ENCODE data around the gene TNFRSF6B.
"Not testable (repeated sequence)": the region's sequence is repeated elsewhere in the genome, so short reads cannot be mapped to it uniquely, and the experiment has no call there.

The TNFRSF6B gene

DNA sequence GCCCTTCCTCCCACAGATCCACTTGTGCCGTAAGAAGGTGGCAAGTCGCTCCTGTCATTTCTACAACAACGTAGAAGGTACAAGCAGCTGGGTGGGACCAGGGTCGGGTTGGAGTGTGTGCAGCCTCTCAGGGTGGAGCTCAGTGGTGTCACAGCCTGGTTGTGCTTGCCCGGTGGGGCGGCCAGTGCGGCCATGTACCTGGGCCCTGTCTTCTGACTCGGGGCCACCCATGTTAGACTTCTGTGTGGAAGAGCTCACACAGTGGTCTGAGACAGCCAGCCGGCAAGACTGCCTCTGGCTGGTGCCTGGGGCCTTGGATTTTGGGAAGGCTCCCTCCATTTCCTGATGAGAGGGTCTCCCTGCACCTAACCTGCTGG is 33.7 kb upstream of the TNFRSF6B start:
- DNase-seq (ENCODE audit: low read depth in 2 of 2), result no peak

GRCh38 chr20:63663332-63664066 is 33.0 kb upstream of the TNFRSF6B start:
- no peak for DNase-seq (ENCODE audit: low read depth in 2 of 2)

- no peak for DNase-seq (ENCODE audit: low read depth in 2 of 2)
Measured at GRCh38 chr20:63664143-63664851, 32.2 kb upstream of the TNFRSF6B start.

GRCh38 chr20:63664861-63665594 is 31.4 kb upstream of the TNFRSF6B start:
- DNase-seq (ENCODE audit: low read depth in 2 of 2), result no peak

DNA sequence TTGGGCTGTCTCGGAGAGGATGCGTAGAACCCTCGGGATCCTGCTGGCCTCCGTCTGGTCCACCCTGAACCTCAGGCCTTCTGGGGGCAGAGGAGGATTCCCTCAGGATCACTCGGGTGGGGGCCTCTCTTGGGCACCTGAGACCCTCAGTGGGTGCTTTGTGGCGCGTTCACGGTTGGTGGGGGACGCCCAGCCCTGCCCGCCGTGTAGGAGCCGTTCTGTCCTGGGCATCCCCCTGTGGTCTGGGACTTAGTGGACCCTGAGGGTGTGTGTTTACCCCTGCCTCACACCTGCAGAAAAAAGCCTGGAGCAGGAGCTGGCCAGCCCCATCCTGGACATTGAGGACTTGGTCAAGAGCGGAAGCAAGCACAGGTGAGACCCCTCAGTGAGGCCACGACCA is 30.7 kb upstream of the TNFRSF6B start:
- DNase-seq (ENCODE audit: low read depth in 2 of 2), result no peak

DNA sequence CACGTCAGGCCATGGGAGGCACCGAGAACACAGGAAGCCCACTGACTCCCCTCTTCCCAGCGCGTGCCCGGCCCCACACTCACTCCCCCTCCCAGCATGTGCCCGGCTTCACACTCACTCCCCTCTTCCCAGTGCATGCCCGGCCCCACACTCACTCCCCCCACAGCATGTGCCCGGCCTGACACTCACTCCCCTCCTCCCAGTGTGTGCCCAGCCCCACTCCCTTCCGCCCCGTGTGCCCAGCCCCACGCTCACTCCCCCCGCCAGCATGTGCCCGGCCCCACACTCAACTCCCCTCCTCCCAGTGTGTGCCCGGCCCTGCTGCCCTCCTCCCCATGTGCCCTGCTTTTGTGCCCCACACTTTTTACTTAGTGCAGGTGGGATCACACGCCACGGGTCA is 28.6 kb upstream of the TNFRSF6B start:
- DNase-seq (ENCODE audit: low read depth in 2 of 2), result no peak

DNA sequence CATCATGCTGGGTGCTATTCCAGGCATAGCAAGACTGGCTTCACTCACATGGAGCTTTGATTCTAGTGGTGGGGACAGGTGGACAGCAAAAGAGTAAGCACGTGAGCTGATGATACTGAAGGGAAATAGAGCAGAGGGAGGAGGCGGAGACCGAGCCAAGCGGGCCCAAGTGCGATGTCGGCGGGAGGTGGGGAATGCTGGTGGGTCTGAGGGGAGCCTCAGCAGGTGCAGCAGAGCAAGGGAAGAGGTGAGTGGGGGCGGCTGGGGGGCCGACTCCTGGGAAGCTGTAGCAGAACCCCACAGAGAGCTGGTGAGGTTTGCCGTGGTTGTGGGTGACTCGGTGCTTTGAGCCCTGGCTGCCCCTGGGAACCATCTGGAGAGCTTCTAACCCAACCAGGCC is 28.1 kb upstream of the TNFRSF6B start:
- DNase-seq (ENCODE audit: low read depth in 2 of 2), result no peak

GRCh38 chr20:63671695-63672094 is 24.8 kb upstream of the TNFRSF6B start:
- not testable (repeated sequence) for DNase-seq (ENCODE audit: low read depth in 2 of 2)

- DNase-seq (ENCODE audit: low read depth in 2 of 2), result no peak
Measured at GRCh38 chr20:63672666-63673065, 23.8 kb upstream of the TNFRSF6B start.

- DNase-seq (ENCODE audit: low read depth in 2 of 2), result no peak
Measured at GRCh38 chr20:63673951-63674350, 22.5 kb upstream of the TNFRSF6B start.

GRCh38 chr20:63675681-63676368 is 20.6 kb upstream of the TNFRSF6B start:
- DNase-seq (ENCODE audit: low read depth in 2 of 2), result no peak

GRCh38 chr20:63678071-63678470 is 18.4 kb upstream of the TNFRSF6B start:
- no peak for DNase-seq (ENCODE audit: low read depth in 2 of 2)

GRCh38 chr20:63678667-63679465 is 17.6 kb upstream of the TNFRSF6B start:
- no peak for DNase-seq (ENCODE audit: low read depth in 2 of 2)

DNA sequence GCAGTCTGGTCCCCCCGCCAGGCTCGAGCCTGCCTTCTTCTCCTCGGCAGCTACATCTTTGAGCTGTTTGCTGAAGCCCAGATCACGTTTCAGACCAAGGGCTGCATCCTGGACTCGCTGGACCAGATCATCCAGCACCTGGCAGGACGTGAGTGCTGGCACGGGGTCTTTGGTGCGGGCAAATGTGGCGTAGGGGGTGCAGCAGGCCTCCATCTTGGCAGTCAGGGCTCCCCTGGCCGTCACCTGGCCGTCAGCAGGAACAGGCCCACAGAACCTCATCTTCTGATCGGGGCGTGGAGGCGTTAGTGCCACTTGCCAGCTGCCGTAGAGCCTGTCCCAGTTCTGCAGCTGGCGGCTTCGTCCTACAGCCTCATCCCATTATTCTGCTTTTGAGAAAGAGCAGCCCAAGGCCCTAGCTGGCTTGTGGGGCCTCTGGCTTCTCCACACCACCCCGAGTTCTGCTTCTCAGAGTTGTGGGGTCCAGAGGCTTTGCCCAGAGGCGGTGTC is 16.6 kb upstream of the TNFRSF6B start:
- DNase-seq (ENCODE audit: low read depth in 2 of 2), result no peak

GRCh38 chr20:63680427-63680826 is 16.0 kb upstream of the TNFRSF6B start:
- DNase-seq (ENCODE audit: low read depth in 2 of 2), result no peak

GRCh38 chr20:63680857-63681608 is 15.4 kb upstream of the TNFRSF6B start:
- no peak for DNase-seq (ENCODE audit: low read depth in 2 of 2)

DNA sequence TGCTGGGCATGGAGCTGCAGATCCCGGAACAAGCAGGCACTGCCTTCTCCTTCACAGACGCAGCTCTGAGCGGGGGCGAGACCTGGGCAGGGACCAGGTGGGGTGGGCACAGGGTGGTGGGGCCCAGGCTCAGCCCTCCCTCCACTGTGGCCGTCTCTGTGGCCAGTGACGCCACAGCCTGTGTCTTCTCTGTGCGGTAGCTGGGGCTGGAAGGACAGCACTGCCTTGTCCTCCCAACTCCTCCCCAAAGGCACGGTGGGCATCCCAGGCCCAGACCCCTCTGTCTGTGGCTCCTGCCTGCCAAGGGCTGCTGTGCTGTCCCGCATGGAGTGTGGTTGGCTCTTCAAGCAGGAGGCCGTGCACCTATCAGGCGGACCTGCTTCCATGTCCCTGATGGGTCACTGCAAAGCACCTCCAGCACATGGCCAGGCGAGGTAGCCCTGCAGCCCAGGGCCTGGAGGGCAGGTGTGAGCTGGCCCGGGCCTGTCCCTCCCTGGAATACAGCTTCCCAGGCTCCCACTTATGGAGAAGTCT is 14.8 kb upstream of the TNFRSF6B start:
- DNase-seq (ENCODE audit: low read depth in 2 of 2), result no peak

DNA sequence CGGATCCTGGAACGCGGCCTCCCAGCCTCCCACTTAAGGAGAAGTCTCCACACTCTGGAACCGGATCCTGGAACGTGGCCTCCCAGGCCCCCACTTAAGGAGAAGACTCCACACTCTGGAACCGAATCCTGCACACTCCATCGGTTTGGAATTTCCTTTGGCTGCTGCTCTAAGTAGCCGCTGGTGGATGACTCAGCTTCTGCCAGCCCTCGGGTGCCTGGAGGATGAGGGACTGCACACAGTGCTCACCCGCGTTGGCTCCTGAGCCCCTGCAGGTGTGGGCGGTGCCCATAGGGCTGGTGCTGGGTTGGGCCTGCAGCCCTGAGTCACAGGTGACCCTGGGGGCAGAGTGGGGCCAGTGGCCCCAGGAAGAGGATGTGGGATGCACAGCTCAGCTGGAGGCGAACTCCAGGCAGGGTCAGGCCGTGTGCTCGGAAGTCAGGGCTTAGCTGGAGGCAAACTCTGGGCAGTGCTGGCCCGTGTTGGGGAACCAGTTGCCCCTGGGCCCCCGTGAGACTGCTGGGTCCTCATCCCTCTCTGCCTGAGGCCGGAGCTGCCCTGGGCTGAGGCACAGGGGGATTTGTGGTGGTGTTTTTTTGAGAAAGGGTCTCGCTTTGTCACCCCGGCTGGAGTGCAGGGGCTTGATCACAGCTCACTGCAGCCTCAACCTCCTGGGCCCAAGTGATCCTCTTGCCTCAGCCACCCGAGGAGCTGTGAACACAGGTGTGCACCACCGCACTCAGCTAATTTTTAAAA is 13.9 kb upstream of the TNFRSF6B start:
- no peak for DNase-seq (ENCODE audit: low read depth in 2 of 2)

GRCh38 chr20:63685269-63686026 is 11.0 kb upstream of the TNFRSF6B start:
- DNase-seq (ENCODE audit: low read depth in 2 of 2), result no peak
